IPS-NIHi7 (cell line): ENCODE results near the gene IFI44L.

Source experiments
- DNase-seq: peaks from one replicate; pipeline ENCODE4 v3.0.0; 2012; ENCODE audit warnings: mixed read lengths; ENCODE audit errors: extremely low spot score

Gene IFI44L

DNA sequence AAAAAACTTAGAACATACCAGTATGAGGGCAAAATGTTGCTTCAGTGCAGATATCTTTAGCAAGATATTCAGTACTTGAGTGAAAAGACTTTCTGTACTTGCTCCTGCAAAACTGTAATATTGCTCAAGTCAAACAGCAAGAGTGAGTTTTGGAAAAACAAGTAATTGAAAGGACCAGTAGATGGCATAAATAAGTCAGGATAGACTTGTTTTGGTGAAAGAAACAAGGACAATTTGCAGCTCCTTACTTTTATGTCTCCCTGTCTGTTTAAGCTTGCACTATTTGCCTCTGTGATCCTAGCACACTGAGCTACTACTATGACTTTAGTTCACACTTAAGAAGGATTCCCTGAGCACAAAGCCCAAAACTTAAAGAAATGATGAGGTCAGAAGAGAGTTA is 68.4 kb downstream of the IFI44L start:
- DNase-seq: no peak

DNA sequence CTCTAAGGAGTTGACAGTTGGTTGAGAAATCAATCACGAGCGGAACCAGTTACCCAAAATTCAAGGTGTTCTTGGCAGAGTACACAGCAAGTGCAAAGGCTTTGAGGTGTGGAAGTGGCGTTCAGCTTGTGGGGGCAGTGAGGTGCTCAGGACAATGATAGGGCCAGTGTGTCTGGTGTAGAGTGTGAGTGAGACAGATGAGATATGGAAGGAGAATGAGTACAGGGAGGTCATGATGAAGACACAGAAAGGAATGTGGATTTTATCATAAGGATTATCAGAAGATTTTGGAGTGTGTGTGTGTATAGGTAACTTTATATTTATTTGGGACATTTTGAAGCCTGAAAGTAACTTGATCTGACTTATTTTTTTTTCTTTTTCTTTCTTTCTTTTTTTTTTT is 70.3 kb downstream of the IFI44L start:
- no peak for DNase-seq

DNA sequence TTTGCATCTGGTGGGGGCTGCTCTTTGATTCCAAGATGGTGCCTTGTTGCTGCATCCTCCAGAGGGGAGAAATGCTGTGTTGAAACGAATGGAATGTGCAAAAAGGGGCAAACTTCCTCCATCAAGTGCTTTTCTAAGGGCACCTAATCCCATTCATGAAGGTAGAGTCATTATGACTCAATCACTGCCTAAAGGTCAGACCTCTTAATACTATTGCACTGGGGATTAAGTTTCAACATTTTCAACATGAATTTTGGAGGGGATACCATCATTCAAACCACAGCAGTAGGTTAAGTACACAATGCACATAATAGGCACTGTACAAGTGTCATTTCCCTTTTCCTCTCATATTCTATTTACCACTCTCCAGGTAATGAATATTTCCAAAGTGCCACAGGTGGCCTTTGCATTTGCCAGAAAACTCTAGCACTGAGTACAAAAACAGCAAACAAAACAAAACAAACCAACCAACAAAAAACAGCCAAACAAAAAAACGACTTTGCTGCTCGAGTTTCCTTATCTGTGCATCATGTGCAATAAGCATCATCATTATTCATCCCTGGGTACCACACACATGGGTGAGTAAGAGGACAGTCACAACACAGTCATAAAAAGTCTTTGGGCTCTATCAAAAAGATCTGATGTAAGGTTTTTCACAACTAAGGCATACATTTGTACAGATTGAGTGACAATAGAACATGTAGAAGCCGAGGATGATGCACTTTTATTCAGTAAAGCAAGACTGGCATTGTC is 71.9 kb downstream of the IFI44L start:
- DNase-seq: no peak
